ENCODE data around the gene PUS1. TPM values are rescaled to one million over a fixed set of nuclear protein-coding genes. Genes with fewer than 3 reads are reported as not detected.

Gene PUS1
- total and polyA plus RNA-seq, 3 experiments from 2014 or later: 25.0 to 107 (median 101) TPM

DNA sequence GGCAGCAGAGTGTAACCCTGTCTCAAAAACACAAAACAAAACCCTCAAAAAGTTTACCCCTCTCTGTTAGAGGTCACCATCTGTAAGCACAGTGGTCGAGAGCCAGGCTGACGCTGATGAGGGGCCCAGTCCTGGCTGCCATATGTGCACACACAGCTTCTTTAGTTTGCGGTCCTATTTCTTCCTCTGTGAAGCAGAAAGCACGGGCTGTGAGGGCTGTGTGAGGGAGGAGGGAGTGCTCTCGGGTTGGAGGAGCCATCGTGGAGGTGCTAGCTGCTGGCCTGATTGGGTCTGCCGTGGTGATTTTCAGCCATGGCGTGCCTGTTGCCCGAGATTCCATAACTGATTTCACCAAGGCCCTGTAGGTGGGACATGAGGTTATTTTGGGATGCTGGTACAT lies 31.2 kb upstream of the PUS1 start:
- peak overlapping the region in 2 of 8 donors; percentile 60 to 87 for H3K27ac Mint-ChIP-seq
- H3K4me3 Mint-ChIP-seq: peak overlapping the region in 4 of 7 donors; percentile 28 to 78 (median 36)
- Histone ChIP-seq H3K9me3 (ENCODE audit: low read length) (no peaks in the 10 kb centered on the region), H3K36me3 (ENCODE audit: insufficient read depth, low read length) (no peaks in the 10 kb centered on the region), H3K4me1 (ENCODE audit: insufficient read depth, low read length) (peaks cover 16% of the 10 kb centered on the region), H3K27ac (ENCODE audit: low read depth, low read length) (no peak overlapping the region), H3K27me3 (ENCODE audit: insufficient read depth, low read length, poor library complexity, severe bottlenecking) (no peaks in the 10 kb centered on the region), H3K4me3 (ENCODE audit: low read length) (no peak overlapping the region)
- peaks cover 0 to 9% (median 1%) of the 10 kb centered on the region in 3 donors for H3K36me3 Mint-ChIP-seq
- CTCF ChIA-PET: no interaction called here
- peaks cover 9 to 44% (median 17%) of the 10 kb centered on the region in 3 donors for H3K4me1 Mint-ChIP-seq
- peaks cover 0 to 2% of the 10 kb centered on the region in 2 donors for H3K27me3 Mint-ChIP-seq
- no peak for DNase-seq
- POLR2A ChIA-PET: no interaction called here
- no peaks in the 10 kb centered on the region for H3K9me3 Mint-ChIP-seq

GRCh38 chr12:131900397-131900796 lies 28.7 kb upstream of the PUS1 start:
- no peak overlapping the region for H3K4me3 ChIP-seq (ENCODE audit: low read length)
- no peak for DNase-seq
- H3K36me3 Mint-ChIP-seq: peaks cover 0 to 8% (median 1%) of the 10 kb centered on the region in 3 donors
- H3K27ac ChIP-seq (ENCODE audit: low read depth, low read length): no peak overlapping the region
- H3K4me3 Mint-ChIP-seq: peak overlapping the region in 1 of 7 donors; percentile 21
- no peaks in the 10 kb centered on the region for H3K36me3 ChIP-seq (ENCODE audit: insufficient read depth, low read length)
- H3K9me3 ChIP-seq (ENCODE audit: low read length): no peaks in the 10 kb centered on the region
- no peaks in the 10 kb centered on the region for H3K27me3 ChIP-seq (ENCODE audit: insufficient read depth, low read length, poor library complexity, severe bottlenecking)
- H3K4me1 Mint-ChIP-seq: peaks cover 4 to 52% (median 16%) of the 10 kb centered on the region in 3 donors
- H3K4me1 ChIP-seq (ENCODE audit: insufficient read depth, low read length): peaks cover 19% of the 10 kb centered on the region
- H3K27ac Mint-ChIP-seq: no peak overlapping the region
- H3K27me3 Mint-ChIP-seq: no peaks in the 10 kb centered on the region
- H3K9me3 Mint-ChIP-seq: no peaks in the 10 kb centered on the region
- POLR2A ChIA-PET: interaction anchor here (0.6 kb wide), 1 partner anchor 27 kb away, joined by 4 read pairs; no protein-coding TSS in a partner anchor
- CTCF ChIA-PET: no interaction called here

- H3K9me3 Mint-ChIP-seq: no peaks in the 10 kb centered on the region
- H3K36me3 Mint-ChIP-seq: peaks cover 0 to 4% (median 1%) of the 10 kb centered on the region in 3 donors
- no peaks in the 10 kb centered on the region for H3K27me3 Mint-ChIP-seq
- ChIA-PET POLR2A (interaction anchor here (0.7 kb wide), 1 partner anchor 16 kb away, joined by 4 read pairs; no protein-coding TSS in a partner anchor), CTCF (no interaction called here)
- H3K27ac Mint-ChIP-seq: no peak overlapping the region
- no peak overlapping the region for H3K27ac ChIP-seq (ENCODE audit: low read depth, low read length)
- H3K4me1 Mint-ChIP-seq: peaks cover 6 to 48% (median 13%) of the 10 kb centered on the region in 3 donors
- no peak for DNase-seq
- no peaks in the 10 kb centered on the region for H3K27me3 ChIP-seq (ENCODE audit: insufficient read depth, low read length, poor library complexity, severe bottlenecking)
- no peaks in the 10 kb centered on the region for H3K36me3 ChIP-seq (ENCODE audit: insufficient read depth, low read length)
- H3K4me1 ChIP-seq (ENCODE audit: insufficient read depth, low read length): peaks cover 18% of the 10 kb centered on the region
- no peak overlapping the region for H3K4me3 ChIP-seq (ENCODE audit: low read length)
- no peak overlapping the region for H3K4me3 Mint-ChIP-seq
- no peaks in the 10 kb centered on the region for H3K9me3 ChIP-seq (ENCODE audit: low read length)
Measured at GRCh38 chr12:131901431-131902331, 27.4 kb upstream of the PUS1 start.

GRCh38 chr12:131902332-131903241 lies 26.5 kb upstream of the PUS1 start:
- Mint-ChIP-seq H3K36me3 (peaks cover 0 to 4% (median 1%) of the 10 kb centered on the region in 3 donors), H3K4me1 (peaks cover 6 to 42% (median 10%) of the 10 kb centered on the region in 3 donors), H3K27ac (peak overlapping the region in 1 of 8 donors; percentile 54), H3K9me3 (no peaks in the 10 kb centered on the region), H3K4me3 (no peak overlapping the region), H3K27me3 (no peaks in the 10 kb centered on the region)
- no peak for DNase-seq
- Histone ChIP-seq H3K27me3 (ENCODE audit: insufficient read depth, low read length, poor library complexity, severe bottlenecking) (no peaks in the 10 kb centered on the region), H3K9me3 (ENCODE audit: low read length) (no peaks in the 10 kb centered on the region), H3K4me3 (ENCODE audit: low read length) (no peak overlapping the region), H3K4me1 (ENCODE audit: insufficient read depth, low read length) (peaks cover 10% of the 10 kb centered on the region), H3K36me3 (ENCODE audit: insufficient read depth, low read length) (no peaks in the 10 kb centered on the region), H3K27ac (ENCODE audit: low read depth, low read length) (no peak overlapping the region)
- CTCF ChIA-PET: no interaction called here
- POLR2A ChIA-PET: no interaction called here

DNA sequence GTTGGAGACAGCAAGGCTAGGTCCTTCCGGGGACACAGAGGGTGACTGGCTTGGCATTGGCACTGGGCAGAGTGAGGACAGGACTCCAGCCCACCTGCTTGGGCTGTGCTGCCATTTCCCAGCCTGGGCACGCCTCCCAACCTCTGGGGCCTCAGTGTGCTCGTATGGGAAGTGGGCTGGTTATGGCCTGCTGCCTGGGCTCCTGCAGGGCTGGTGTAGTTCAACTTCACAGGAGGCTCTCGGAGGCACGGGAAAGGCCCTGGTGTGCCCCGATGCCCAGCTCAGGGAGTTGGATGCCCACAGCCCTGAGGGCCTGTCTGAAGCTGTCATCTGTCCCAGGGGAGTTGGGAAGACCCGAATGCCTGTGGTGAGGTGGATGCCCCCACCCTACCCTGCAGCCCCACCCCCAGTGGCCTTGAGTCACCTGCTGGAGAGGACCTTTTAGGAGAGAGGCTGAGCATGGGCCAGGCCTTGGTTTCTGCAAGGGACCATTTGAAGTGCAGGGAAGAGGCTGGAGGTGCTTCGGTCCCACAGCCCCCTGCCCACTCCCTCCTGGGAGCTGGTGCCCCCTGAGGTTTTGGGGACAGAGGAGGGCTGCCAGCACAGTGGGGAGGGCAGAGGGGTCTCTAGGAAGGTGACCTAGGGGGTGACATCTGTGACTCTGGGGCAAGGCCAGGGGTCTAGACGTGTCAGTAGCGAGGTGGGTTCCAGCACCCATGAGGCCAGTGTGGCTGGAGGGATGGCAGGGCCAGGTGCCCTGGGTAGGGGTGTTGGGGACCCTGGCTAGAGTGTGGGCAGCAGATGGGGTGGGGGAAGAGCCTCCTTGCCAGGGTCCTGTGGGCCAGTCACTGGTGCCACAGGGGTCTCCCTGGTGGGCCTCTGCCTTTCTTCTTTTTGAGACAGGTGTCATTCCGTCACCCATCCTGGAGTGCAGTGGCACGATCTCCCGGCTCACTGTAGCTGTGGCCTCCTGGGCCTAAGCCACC lies 25.5 kb upstream of the PUS1 start:
- H3K4me3 Mint-ChIP-seq: no peak overlapping the region
- peaks cover 4 to 35% (median 6%) of the 10 kb centered on the region in 3 donors for H3K4me1 Mint-ChIP-seq
- H3K4me1 ChIP-seq (ENCODE audit: insufficient read depth, low read length): peaks cover 6% of the 10 kb centered on the region
- H3K4me3 ChIP-seq (ENCODE audit: low read length): no peak overlapping the region
- H3K27ac Mint-ChIP-seq: peak overlapping the region in 2 of 8 donors; percentile 24 to 42
- peaks cover 0 to 4% (median 1%) of the 10 kb centered on the region in 3 donors for H3K36me3 Mint-ChIP-seq
- H3K36me3 ChIP-seq (ENCODE audit: insufficient read depth, low read length): no peaks in the 10 kb centered on the region
- ChIA-PET CTCF (no interaction called here), POLR2A (no interaction called here)
- H3K9me3 ChIP-seq (ENCODE audit: low read length): no peaks in the 10 kb centered on the region
- H3K9me3 Mint-ChIP-seq: no peaks in the 10 kb centered on the region
- H3K27me3 Mint-ChIP-seq: no peaks in the 10 kb centered on the region
- no peaks in the 10 kb centered on the region for H3K27me3 ChIP-seq (ENCODE audit: insufficient read depth, low read length, poor library complexity, severe bottlenecking)
- no peak overlapping the region for H3K27ac ChIP-seq (ENCODE audit: low read depth, low read length)
- no peak for DNase-seq

DNA sequence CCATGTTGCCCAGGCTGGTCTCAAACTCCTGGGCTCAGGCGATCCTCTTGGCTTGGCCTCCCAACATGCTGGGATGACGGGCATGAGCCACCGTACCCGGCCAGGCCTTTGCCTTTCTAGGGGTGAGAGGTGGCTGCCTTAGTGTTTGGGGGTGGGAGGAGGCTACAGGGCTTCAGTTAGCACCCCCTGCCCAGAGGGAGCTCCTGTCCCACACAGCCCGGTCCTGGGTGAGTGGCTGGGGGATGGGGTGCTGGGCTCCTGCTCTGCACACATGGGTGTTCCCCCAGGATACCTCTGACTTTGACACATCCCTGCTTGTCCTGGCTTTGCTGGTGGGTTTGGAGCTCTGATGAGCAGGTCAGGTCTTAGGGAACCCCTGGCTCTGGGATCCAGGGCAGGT lies 24.7 kb upstream of the PUS1 start:
- H3K36me3 ChIP-seq (ENCODE audit: insufficient read depth, low read length): no peaks in the 10 kb centered on the region
- CTCF ChIA-PET: interaction anchor here (0.6 kb wide), 1 partner anchor 20 kb away, joined by 3 read pairs; no protein-coding TSS in a partner anchor

DNA sequence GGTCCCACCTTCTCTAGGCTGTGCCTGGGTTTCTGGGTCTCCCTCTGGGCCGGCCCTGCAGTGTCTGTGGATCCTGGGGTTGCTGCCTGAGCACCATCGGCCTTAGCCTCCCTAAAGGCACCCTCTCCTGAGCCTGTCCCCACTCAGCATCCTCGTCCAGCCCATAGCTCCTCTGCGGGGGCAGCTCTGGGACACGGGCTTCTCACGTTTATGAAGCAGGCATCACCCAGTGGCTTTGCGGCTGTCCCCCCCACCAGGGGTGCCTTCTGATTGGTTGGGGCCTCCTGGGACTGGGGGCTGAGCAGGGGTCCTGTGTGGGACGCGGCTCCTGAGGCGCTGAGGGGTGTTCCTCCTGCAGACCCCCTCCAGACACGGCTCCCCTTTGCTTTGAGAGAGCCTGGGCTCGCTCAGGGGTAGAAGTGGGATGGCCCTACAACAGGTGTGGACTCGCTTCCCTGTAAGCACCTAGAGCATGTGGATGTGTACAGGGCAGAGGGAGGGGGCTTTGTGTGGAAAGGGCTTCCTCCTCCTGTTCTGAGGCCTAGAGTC lies 23.9 kb upstream of the PUS1 start:
- peak overlapping the region in 1 of 8 donors; percentile 50 for H3K27ac Mint-ChIP-seq
- H3K36me3 Mint-ChIP-seq: peaks cover 0 to 9% (median under 1%) of the 10 kb centered on the region in 3 donors
- Histone ChIP-seq H3K4me1 (ENCODE audit: insufficient read depth, low read length) (peaks cover 6% of the 10 kb centered on the region), H3K36me3 (ENCODE audit: insufficient read depth, low read length) (no peaks in the 10 kb centered on the region), H3K27ac (ENCODE audit: low read depth, low read length) (no peak overlapping the region), H3K4me3 (ENCODE audit: low read length) (no peak overlapping the region), H3K27me3 (ENCODE audit: insufficient read depth, low read length, poor library complexity, severe bottlenecking) (no peaks in the 10 kb centered on the region), H3K9me3 (ENCODE audit: low read length) (no peaks in the 10 kb centered on the region)
- DNase-seq: no peak
- H3K4me1 Mint-ChIP-seq: peaks cover 3 to 32% (median 6%) of the 10 kb centered on the region in 3 donors
- H3K9me3 Mint-ChIP-seq: no peaks in the 10 kb centered on the region
- no peaks in the 10 kb centered on the region for H3K27me3 Mint-ChIP-seq
- H3K4me3 Mint-ChIP-seq: no peak overlapping the region
- POLR2A ChIA-PET: no interaction called here
- CTCF ChIA-PET: interaction anchor here (0.6 kb wide), 1 partner anchor 20 kb away, joined by 3 read pairs; no protein-coding TSS in a partner anchor

More for the DNA sequence above, 24.7 kb upstream of the PUS1 start:
- Mint-ChIP-seq H3K27ac (no peak overlapping the region), H3K4me3 (no peak overlapping the region), H3K36me3 (peaks cover 0 to 7% (median 1%) of the 10 kb centered on the region in 3 donors), H3K9me3 (no peaks in the 10 kb centered on the region), H3K27me3 (no peaks in the 10 kb centered on the region), H3K4me1 (peaks cover 4 to 35% (median 6%) of the 10 kb centered on the region in 3 donors)
- POLR2A ChIA-PET: no interaction called here
- Histone ChIP-seq H3K27ac (ENCODE audit: low read depth, low read length) (no peak overlapping the region), H3K4me3 (ENCODE audit: low read length) (no peak overlapping the region), H3K4me1 (ENCODE audit: insufficient read depth, low read length) (peaks cover 6% of the 10 kb centered on the region), H3K27me3 (ENCODE audit: insufficient read depth, low read length, poor library complexity, severe bottlenecking) (no peaks in the 10 kb centered on the region), H3K9me3 (ENCODE audit: low read length) (no peaks in the 10 kb centered on the region)
- no peak for DNase-seq
